ENCODE measurements around the gene KIRREL3.

DNA sequence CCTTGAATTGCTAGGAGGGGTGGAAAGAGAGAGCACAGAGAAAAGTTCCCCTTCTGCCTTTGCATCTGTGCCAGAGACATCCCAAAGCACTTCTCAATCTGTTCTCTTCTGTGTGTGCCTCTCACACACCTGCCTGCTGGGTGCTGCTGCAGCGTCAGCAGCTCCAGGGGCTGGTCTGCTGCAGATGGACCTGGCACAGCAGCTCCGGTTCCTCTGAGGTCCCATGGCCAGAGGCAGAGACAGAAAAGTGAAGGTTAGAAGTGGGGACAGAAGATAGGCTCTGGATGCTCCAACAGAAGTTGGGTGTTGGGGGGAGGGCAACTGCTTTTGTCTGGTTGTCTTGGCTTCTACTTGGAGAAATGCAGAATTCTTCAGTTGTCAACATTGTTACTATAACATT, 48.9 kb upstream of the KIRREL3 start:
- TF ChIP-seq EZH2 (IDR thresholded peaks at IDR 0.05; ENCODE audit: insufficient read depth, poor library complexity, severe bottlenecking) = no peak
- TF ChIP-seq EZH2phosphoT487 (IDR thresholded peaks at IDR 0.05; ENCODE audit: insufficient read depth, low read depth) = no peak
